K562 (cell line): ENCODE data around the gene RPS19. TPM values are rescaled to one million over a fixed set of nuclear protein-coding genes. Genes with fewer than 3 reads are reported as not detected.

Experiments used
- CHD4 ChIP-seq: fragments of 200-600 bp; sonication (generic); IDR thresholded peaks from 3 replicates; pipeline ENCODE4 v1.6.1; 2012; ENCODE audit warnings: low read depth, mild to moderate bottlenecking, mixed read lengths, low read length, inconsistent platforms; ENCODE audit not compliant: insufficient read depth, insufficient replicate concordance, poor library complexity, severe bottlenecking
- EWSR1 ChIP-seq: fragments of 450-650 bp; IDR thresholded peaks from 2 replicates; pipeline ENCODE4 v1.6.1; 2018; ENCODE audit warnings: borderline replicate concordance, mild to moderate bottlenecking, low read depth, moderate library complexity; ENCODE audit not compliant: partially characterized antibody
- HMG20A ChIP-seq: fragments of 450-650 bp; formaldehyde crosslinking; conservative IDR thresholded peaks from 2 replicates; pipeline ENCODE4 v1.4.0; 2020; ENCODE audit warnings: mild to moderate bottlenecking, mixed read lengths
- KLF13 ChIP-seq: fragments of 450-650 bp; IDR thresholded peaks from 2 replicates; pipeline ENCODE4 v1.6.1; 2016; ENCODE audit warnings: missing genetic modification characterization, low read depth, mild to moderate bottlenecking, missing compliant biosample characterization, moderate library complexity, borderline replicate concordance
- MYC ChIP-seq, 2 experiments: fragments of 250-450 bp in 1 of 2; sonication (Bioruptor Pico) in 1 of 2; IDR thresholded peaks; 2 replicates each; pipeline versions ENCODE4 v1.5.1 to v1.6.1; 2012 to 2021; ENCODE audit warnings: low read depth in 2 of 2, borderline replicate concordance in 1 of 2, improper control_type of control experiment in 1 of 2, low read length in 1 of 2, mild to moderate bottlenecking in 1 of 2, moderate library complexity in 1 of 2
- NRF1 ChIP-seq, 2 experiments: fragments of 450-650 bp; IDR thresholded peaks in 1 of 2; conservative IDR thresholded peaks in 1 of 2; 2 replicates each; pipeline ENCODE4 v1.6.1; 2014; ENCODE audit warnings: mild to moderate bottlenecking in 2 of 2
- PRPF4 ChIP-seq: fragments of 200-400 bp; formaldehyde crosslinking; IDR thresholded peaks from one replicate; pipeline ENCODE4 v1.6.1; 2017; ENCODE audit warnings: low read length, low read depth, mild to moderate bottlenecking; ENCODE audit not compliant: insufficient read depth, poor library complexity, severe bottlenecking
- RBBP5 ChIP-seq: fragments of 200-600 bp; sonication (generic); IDR thresholded peaks from 2 replicates; pipeline ENCODE4 v1.6.1; 2012; ENCODE audit warnings: borderline replicate concordance, mild to moderate bottlenecking, low read length, control low read depth, inconsistent platforms; ENCODE audit not compliant: insufficient read depth, poor library complexity, severe bottlenecking
- SMARCC2 ChIP-seq: fragments of 450-650 bp; IDR thresholded peaks from 2 replicates; pipeline ENCODE4 v1.6.1; 2017; ENCODE audit warnings: antibody characterized with exemption, moderate library complexity, mild to moderate bottlenecking, low read depth
- TSC22D4 ChIP-seq: fragments of 450-650 bp; IDR thresholded peaks from 2 replicates; pipeline ENCODE4 v1.6.1; 2016; ENCODE audit warnings: missing genetic modification characterization, missing biosample characterization, control low read depth
- ZNF175 ChIP-seq: fragments of 200-800 bp; sonication (Bioruptor generic); IDR thresholded peaks from 2 replicates; pipeline ENCODE4 v1.6.1; 2016; ENCODE audit warnings: low read depth, mild to moderate bottlenecking, missing genetic modification characterization, missing compliant biosample characterization
- ZNF589 ChIP-seq: fragments of 200-800 bp; sonication (Bioruptor generic); IDR thresholded peaks from 2 replicates; pipeline ENCODE4 v1.6.1; 2016; ENCODE audit warnings: low read depth, missing genetic modification characterization, missing compliant biosample characterization
- ZNF764 ChIP-seq: fragments of 250-450 bp; sonication (Bioruptor Pico); IDR thresholded peaks from 2 replicates; pipeline ENCODE4 v1.4.0; 2020; ENCODE audit warnings: low read depth, mild to moderate bottlenecking, moderate library complexity
- ZZZ3 ChIP-seq: fragments of 450-650 bp; IDR thresholded peaks from 2 replicates; pipeline ENCODE4 v1.6.1; 2016; ENCODE audit warnings: antibody characterized with exemption, mild to moderate bottlenecking, moderate library complexity
- polyA plus RNA-seq, 8 experiments: library from polyadenylated mRNA; depleted of rRNA in 4 of 8; stranded (reverse) in 5 of 8; unstranded in 3 of 8; fragments of >200 nt; fragmentation: Nextera tagmentation in 2 of 8; fragmentation: Illumina TruSeq in 1 of 8; extraction: Ambion mirVana in 2 of 8; extraction: Trizol in 1 of 8; gene quantifications; 2 replicates each; pipeline versions ENCODE4 v1.2.1 to v1.2.3, GENCODE V29; 2011 to 2014; ENCODE audit warnings: inconsistent platforms in 1 of 8, missing spikeins in 1 of 8
- total RNA-seq, 7 experiments: library from RNA; depleted of rRNA in 6 of 7; stranded (reverse); fragments of >200 nt in 6 of 7; fragmentation: Illumina TruSeq in 2 of 7; extraction: Trizol in 2 of 7; gene quantifications; 2 replicates each; pipeline versions ENCODE4 v1.2.1 to v1.2.3, GENCODE V29; 2011 to 2021; ENCODE audit warnings: low replicate concordance in 1 of 7
- TF ChIP-seq, protein P1 (sequence below): fragments of 250-450 bp; sonication (Bioruptor Pico); IDR thresholded peaks from 2 replicates; pipeline ENCODE4 v1.4.0; 2020; ENCODE audit warnings: borderline replicate concordance
- TF ChIP-seq, protein P2 (sequence below), 2 experiments: fragments of 200-800 bp in 1 of 2; sonication (Bioruptor generic) in 1 of 2; sonication (generic) in 1 of 2; formaldehyde crosslinking in 1 of 2; IDR thresholded peaks in 1 of 2; conservative IDR thresholded peaks in 1 of 2; 2 replicates each; pipeline versions ENCODE4 v1.5.0 to v1.6.1; 2016 to 2020; ENCODE audit warnings: missing compliant biosample characterization in 1 of 2, missing genetic modification characterization in 1 of 2, missing genetic modification reagents in 1 of 2
- TF ChIP-seq, protein P3 (sequence below): fragments of 250-450 bp; sonication (Bioruptor Pico); IDR thresholded peaks from 2 replicates; pipeline ENCODE4 v1.8.0; 2021; ENCODE audit warnings: borderline replicate concordance, mild to moderate bottlenecking, moderate library complexity; ENCODE audit not compliant: poor library complexity, severe bottlenecking
- TF ChIP-seq, protein P4 (sequence below): fragments of 250-450 bp; sonication (Bioruptor Pico); IDR thresholded peaks from 2 replicates; pipeline ENCODE4 v1.5.0; 2020; ENCODE audit warnings: mild to moderate bottlenecking, borderline replicate concordance

The RPS19 gene
- total and polyA plus RNA-seq, 9 of the 15 experiments (the other 6 are each of a cell fraction or from before 2014, with no cell fraction given), result 1,964 to 3,408 (median 2,747) TPM

DNA sequence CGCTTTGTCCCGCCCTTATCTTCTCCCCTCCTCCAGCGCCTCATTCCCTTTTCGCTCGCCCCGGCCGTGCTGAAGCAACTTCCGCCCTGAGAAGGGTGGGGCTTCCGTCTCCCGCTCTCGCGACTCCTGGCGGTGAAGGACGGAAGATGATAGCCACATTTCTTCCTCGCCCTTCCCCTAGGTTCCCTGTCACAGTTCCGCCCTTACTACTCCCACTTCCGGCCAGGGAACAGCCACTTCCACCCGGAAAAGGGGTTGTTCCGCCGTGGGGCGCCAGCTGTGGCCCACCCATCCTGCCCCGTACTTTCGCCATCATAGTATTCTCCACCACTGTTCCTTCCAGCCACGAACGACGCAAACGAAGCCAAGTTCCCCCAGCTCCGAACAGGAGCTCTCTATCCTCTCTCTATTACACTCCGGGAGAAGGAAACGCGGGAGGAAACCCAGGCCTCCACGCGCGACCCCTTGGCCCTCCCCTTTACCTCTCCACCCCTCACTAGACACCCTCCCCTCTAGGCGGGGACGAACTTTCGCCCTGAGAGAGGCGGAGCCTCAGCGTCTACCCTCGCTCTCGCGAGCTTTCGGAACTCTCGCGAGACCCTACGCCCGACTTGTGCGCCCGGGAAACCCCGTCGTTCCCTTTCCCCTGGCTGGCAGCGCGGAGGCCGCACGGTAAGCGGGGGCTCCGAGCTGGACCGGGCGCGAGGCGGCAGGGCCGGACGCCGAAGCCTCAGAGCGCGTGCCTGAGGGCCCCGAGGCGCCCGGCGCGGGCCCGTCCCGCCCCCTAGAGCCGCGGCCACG, at the start of gene RPS19 (continued):
- peak; percentile 96 for TF ChIP-seq MYC (IDR thresholded peaks at IDR 0.05; ENCODE audit: low read depth, low read length)
- TF ChIP-seq MYC (CRISPR knock-in tag; IDR thresholded peaks at IDR 0.05; ENCODE audit: borderline replicate concordance, low read depth), result peak; percentile 89; the same call in 1 of the 2 replicates
- peak; percentile 31 to 47 for TF ChIP-seq NRF1 (conservative IDR thresholded peaks at IDR 0.05 in 1 of 2, IDR thresholded peaks at IDR 0.05 in 1 of 2)
- peak; percentile 98 for TF ChIP-seq ZNF764 (CRISPR knock-in tag)
- no peak for TF ChIP-seq EWSR1
- TF ChIP-seq TSC22D4 (tag), result no peak
- TF ChIP-seq HMG20A (CRISPR knock-in tag), result no peak
- TF ChIP-seq, protein P1, sequence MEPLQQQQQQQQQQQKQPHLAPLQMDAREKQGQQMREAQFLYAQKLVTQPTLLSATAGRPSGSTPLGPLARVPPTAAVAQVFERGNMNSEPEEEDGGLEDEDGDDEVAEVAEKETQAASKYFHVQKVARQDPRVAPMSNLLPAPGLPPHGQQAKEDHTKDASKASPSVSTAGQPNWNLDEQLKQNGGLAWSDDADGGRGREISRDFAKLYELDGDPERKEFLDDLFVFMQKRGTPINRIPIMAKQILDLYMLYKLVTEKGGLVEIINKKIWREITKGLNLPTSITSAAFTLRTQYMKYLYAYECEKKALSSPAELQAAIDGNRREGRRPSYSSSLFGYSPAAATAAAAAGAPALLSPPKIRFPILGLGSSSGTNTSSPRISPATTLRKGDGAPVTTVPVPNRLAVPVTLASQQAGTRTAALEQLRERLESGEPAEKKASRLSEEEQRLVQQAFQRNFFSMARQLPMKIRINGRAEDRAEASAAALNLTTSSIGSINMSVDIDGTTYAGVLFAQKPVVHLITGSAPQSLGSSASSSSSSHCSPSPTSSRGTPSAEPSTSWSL, result no peak; the same call in 1 of the 2 replicates
- no peak for TF ChIP-seq SMARCC2
- TF ChIP-seq, protein P2, sequence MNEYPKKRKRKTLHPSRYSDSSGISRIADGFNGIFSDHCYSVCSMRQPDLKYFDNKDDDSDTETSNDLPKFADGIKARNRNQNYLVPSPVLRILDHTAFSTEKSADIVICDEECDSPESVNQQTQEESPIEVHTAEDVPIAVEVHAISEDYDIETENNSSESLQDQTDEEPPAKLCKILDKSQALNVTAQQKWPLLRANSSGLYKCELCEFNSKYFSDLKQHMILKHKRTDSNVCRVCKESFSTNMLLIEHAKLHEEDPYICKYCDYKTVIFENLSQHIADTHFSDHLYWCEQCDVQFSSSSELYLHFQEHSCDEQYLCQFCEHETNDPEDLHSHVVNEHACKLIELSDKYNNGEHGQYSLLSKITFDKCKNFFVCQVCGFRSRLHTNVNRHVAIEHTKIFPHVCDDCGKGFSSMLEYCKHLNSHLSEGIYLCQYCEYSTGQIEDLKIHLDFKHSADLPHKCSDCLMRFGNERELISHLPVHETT (CRISPR knock-in tag; conservative IDR thresholded peaks at IDR 0.05 in 1 of 2, IDR thresholded peaks at IDR 0.05 in 1 of 2), result peak in 1 of 2 experiments; percentile 92; a peak in 2 of 4 replicates
- peak; percentile 37 for TF ChIP-seq PRPF4
- no peak for TF ChIP-seq ZNF589 (CRISPR knock-in tag)
- peak; percentile 89 for TF ChIP-seq RBBP5
- peak; percentile 72; the same call in 1 of the 2 replicates for TF ChIP-seq KLF13 (tag)
- TF ChIP-seq, protein P3, sequence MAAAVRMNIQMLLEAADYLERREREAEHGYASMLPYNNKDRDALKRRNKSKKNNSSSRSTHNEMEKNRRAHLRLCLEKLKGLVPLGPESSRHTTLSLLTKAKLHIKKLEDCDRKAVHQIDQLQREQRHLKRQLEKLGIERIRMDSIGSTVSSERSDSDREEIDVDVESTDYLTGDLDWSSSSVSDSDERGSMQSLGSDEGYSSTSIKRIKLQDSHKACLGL (CRISPR knock-in tag), result peak; percentile 90
- TF ChIP-seq, protein P4, sequence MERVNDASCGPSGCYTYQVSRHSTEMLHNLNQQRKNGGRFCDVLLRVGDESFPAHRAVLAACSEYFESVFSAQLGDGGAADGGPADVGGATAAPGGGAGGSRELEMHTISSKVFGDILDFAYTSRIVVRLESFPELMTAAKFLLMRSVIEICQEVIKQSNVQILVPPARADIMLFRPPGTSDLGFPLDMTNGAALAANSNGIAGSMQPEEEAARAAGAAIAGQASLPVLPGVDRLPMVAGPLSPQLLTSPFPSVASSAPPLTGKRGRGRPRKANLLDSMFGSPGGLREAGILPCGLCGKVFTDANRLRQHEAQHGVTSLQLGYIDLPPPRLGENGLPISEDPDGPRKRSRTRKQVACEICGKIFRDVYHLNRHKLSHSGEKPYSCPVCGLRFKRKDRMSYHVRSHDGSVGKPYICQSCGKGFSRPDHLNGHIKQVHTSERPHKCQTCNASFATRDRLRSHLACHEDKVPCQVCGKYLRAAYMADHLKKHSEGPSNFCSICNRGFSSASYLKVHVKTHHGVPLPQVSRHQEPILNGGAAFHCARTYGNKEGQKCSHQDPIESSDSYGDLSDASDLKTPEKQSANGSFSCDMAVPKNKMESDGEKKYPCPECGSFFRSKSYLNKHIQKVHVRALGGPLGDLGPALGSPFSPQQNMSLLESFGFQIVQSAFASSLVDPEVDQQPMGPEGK (CRISPR knock-in tag), result no peak
- no peak for TF ChIP-seq ZNF175 (CRISPR knock-in tag)
- peak; percentile 78; the same call in 1 of the 2 replicates for TF ChIP-seq ZZZ3
- TF ChIP-seq CHD4, result no peak
